Upper lobe of left lung (tissue), 4 donors: ENCODE measurements around the gene KRTAP9-7.
"Not testable (repeated sequence)": the region's sequence is repeated elsewhere in the genome, so short reads cannot be mapped to it uniquely, and the experiment has no call there.

Source experiments
- CTCF ChIP-seq, 6 experiments: fragments of 450-650 bp in 4 of 6; fragments of 200-600 bp in 2 of 6; sonication (generic) in 2 of 6; IDR thresholded peaks; one replicate each; pipeline ENCODE4 v1.5.1; 2016 to 2019; ENCODE audit warnings: antibody characterized with exemption in 6 of 6
- POLR2A ChIP-seq, 4 donors: fragments of 450-650 bp; IDR thresholded peaks; one replicate each; pipeline ENCODE4 v1.5.1; 2016 to 2017; ENCODE audit warnings: antibody characterized with exemption in 4 of 4, mild to moderate bottlenecking in 2 of 4

GRCh38 chr17:41237116-41237515, 38.4 kb upstream of the KRTAP9-7 start:
- not testable (repeated sequence) for TF ChIP-seq CTCF, POLR2A (IDR thresholded peaks at IDR 0.05)
